GM18519 (cell line): ENCODE results near the gene RHOG.
"Not testable (repeated sequence)": the region's sequence is repeated elsewhere in the genome, so short reads cannot be mapped to it uniquely, and the experiment has no call there.

Experiments used
- ATAC-seq: cut with Tn5 transposase; IDR thresholded peaks from one replicate; pipeline ENCODE4 v1.9.1; 2021; ENCODE audit warnings: mild to moderate bottlenecking, moderate library complexity; ENCODE audit not compliant: unreplicated experiment, low FRiP score

The RHOG gene

DNA sequence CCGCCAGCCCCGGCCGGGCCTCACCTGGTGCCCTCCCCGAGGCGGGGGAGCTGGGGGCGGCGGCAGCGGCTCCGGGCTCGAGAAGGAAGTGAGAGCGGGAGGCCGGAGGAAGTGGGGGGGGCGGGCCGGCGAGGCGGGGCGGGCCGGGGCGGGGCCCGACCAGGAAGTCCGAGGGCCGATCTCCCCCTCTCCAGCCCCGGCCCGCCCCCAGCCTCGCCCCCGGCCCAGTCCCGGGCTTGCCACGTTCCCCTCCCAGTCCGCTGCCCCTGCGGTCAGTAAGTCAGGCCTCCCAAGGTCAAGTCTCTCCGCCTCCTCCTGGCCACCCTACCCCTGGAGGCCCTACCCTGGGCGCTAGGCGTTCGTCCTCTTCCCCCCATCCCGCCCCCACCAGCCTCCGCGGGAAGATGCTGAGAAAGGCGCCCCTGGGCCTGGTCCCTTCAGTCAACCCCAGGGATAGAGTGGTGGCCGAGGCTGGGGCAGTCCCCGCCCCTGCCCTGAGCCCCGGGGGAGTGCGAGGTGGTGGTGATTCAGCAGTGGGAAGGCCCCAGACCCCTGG lies at the start of gene RHOG:
TSS of gene RHOG (minus strand) at position 90 of the 556 bp plus-strand sequence. CDS start 12,821 bp downstream, outside the sequence.
- ATAC-seq = no peak

DNA sequence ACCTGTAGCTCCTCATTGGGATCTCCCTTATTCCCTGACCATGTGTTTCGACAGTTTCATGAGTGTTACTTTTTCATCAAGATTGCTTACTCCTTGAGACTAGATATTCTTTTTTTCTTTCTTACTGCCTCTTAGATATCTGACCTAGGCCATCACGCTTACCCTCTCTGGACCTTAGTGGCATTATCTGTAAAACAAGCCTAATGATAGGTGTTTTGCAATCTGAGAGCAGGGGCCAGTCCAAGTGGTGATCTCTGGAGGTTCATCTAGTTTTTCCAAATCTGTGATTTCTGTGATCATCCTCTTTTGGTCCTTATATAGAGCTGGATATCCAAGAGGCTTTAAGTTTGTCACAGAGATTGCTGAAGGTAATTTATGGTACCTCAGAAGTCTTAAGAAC lies 49.3 kb upstream of the RHOG start:
- no peak for ATAC-seq

DNA sequence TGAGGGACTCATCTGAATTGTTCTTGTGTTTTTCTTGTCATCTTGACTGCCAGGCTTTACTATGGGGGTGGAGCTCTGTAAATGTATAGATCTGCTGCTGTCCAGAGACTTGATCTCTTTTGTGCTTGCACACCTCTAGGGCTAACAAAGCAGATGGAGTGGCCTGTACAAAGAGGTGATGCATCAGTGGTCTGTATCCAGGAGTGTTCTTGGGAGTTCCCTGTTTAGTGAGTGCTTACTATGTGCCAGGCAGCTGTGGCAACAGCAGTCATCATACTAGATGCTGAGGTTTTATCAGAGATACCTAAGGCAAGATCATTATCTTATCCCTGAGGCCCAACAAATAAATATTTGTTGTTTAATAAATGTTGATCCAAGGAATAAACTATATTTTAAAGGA lies 48.1 kb upstream of the RHOG start:
- ATAC-seq = no peak

DNA sequence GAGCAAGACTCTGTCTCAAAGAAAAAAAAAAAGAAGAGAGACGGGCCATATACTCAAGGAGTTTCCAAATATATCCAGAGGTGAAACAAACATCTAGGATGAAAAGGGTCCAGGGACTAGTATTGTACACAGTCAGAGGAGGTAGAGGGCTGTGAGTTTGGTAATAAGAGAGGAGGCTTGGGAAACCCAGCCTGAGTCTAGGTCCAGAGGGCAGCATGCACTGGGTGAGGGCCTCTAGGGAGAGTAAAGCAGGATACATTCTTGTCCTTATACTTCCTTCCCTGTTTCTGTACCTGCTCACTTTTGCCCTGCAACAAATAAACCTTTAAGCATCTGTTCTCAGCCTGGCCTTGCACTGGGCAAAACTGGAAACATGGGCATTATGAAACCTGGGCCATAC lies 46.2 kb upstream of the RHOG start:
- no peak for ATAC-seq

DNA sequence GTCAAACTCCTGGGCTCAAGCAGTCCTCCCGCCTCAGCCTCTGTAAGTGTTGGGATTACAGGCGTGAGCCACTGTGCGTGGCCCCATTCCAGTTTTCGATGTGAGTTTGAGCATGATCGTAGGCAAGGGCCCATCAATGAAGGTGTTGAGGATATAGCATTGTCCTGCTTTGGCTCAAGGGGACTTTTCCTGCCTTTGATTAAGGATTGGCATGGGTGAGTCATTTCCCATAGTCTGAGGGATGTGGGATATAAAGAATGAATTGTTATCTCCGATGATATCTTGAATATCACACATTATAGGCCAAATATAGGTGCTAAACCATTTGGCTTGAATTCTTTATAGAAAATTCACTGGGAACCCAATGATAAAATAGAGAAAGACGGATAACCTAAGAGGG lies 45.1 kb upstream of the RHOG start:
- ATAC-seq = no peak

DNA sequence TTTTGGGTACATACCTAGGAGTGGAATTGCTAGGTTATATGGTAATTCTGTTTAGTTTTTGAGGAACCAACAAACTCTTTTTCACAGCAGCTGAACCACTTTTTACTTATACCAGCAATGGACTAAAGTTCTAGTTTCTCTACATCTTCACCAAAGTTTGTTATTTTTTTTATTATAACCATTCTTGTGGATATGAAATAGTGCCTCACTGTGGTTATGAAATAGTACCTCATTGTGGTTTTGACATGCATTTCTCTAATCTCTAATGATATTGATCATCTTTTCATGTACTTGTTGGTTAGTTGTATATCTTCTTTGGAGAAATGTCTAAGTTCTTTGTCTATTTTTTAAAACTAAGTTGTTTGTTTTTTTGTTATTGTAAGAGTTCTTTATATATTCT lies 41.9 kb upstream of the RHOG start:
- no peak for ATAC-seq

DNA sequence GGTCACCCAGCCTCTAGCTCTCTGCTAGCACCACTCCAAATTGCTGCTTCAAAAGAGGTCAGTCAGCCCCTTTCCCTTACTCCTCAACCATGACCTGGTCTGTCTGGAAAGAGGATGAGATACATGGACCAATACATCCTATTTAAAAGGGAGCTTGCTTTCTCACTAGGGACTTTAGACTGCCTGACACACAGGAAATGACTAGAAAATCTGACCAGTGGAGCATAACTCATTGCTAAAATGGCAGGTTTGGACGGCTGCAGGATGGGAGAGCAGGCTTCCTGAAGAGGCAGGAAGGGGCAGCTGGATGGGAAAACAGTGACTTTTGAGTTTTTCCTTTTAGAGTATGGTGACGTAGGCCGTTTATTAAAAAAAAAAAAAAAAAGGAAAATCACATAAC lies 40.0 kb upstream of the RHOG start:
- no peak for ATAC-seq

DNA sequence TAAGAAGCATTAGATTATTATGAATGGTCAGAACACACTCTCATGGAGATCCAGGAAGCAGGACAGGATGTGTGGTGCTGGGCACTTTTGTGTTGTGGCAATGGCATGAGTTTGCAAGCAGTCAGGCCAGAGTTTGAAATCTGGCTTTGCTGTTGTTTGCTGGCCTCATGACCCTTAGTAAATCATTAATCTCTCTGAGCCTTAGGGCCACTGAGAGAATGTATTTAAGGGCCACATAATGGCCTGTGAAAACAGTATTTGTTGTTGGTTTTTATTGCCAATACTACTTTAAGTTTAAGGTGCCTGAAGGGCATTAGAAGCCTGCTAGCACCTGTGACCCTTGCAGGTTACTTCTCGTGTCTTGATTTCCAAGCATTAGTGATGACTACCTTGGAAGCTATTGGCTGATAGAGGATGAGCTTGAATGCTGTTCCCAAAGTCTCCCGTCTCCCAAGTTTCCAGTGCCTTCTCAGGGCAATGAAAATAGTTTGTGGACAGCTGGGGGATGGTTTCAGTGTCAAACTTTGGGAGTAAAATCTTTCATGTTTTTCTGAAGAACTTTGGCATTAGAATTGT lies 39.3 kb upstream of the RHOG start:
- ATAC-seq = no peak

DNA sequence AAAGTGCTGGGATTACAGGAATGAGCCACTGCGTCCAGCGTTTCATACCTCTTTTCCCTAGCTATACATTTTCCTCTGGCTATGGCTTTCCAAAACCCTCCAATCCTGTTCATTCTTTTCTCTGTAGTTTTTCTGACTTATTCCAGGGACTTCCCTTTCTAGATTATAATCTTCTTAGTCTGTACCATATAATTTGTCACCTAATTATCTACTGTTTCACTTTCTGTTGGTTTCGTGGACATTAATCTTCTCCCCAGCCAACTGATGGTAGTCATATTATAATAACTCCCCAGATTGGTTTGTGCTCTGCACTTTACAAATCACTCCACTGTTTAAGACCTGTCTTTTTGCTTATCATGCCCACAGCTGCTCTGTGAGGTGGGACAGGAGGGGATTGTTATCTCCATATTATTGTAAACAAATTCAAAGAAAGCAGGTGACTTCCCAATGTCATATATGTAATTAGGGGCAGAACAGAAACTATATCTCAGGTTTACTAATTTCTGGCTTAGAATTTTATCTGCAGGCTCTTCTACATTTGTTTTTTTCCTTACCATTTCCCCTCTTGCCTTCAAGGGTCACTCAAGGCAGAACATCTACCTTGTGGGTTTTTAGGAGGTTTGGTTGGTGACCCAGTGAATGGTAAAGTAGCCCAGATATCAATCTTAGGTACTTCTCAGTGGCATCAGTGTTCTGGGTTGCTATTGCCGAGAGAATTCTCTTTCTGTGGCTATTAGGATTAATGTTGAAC lies 38.6 kb upstream of the RHOG start:
- ATAC-seq = peak; percentile 35

DNA sequence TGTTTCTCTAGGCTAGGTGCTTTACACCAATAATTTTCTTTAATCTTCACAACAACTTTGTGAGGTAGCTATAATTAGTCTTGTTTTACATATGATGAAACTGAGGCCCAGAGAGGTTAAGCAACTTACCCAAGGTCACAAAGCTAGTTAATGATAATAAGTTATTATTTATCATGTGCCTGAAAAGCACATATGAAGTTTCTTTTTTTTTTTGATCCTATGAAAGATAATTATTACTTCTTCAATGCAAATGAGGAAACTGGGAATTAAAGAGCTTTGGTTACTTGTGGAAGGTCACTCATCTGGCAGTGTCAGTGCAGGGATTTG lies 37.5 kb upstream of the RHOG start:
- ATAC-seq = no peak

DNA sequence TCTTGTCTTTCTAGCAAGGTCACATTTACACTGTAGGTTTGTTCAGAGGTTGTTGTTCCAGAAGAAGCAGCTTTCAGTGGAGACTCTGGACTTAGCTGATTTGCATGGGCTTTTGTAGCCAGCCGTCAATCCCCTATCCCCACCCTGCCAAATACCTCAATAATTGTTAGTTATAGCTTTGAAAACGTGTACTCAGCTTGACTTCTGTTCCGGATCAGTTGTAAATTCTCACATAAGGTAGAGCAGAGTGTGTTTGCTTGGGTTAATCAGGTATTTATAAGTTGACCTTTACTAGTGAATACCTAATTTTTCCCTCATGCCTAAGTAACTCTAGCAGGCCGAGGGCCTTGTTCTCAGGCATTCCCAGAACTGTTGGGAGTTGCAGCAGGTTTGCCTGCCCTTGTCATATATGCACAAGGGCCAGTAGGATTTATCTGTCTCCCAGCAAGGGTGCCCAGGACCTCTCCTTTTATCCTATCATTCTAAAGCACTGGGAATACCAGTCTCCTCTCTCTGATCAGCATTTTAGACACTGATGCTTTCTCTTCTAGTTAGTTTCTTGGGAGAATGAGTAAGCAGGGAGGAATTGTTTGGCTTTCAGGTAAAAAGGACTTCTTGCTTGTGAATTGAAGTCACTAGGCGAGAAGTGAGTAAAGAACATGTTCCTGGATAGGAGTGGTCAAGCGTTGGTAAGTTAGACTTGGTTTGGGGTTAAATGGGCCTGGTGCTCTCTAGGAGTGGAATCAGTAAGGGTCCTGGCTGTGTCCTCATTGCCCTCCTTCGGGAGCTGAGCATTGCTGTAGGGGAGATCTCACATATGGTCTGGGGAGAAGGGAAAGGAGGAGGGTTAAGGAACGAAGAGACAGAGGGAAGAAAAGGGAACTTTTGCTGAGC lies 36.9 kb upstream of the RHOG start:
- no peak for ATAC-seq

DNA sequence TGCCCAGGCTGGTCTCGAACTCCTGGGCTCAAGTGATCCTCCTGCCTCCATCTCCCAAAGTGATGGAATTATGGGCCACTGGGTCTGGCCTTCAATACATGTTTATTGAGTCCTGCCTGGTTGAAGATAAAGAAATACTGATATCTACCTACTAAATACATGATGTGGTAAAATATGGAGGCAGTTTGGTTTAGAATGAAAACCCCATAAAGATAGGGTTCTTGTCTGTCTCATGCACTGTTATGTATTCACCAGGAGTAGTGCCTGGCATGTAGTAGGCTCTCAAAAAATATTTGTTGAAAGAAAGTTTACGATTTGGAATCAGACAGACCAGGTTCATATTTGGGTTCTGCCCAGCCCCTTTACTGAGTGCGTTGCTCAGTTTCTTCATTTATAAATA lies 35.9 kb upstream of the RHOG start:
- ATAC-seq = no peak

DNA sequence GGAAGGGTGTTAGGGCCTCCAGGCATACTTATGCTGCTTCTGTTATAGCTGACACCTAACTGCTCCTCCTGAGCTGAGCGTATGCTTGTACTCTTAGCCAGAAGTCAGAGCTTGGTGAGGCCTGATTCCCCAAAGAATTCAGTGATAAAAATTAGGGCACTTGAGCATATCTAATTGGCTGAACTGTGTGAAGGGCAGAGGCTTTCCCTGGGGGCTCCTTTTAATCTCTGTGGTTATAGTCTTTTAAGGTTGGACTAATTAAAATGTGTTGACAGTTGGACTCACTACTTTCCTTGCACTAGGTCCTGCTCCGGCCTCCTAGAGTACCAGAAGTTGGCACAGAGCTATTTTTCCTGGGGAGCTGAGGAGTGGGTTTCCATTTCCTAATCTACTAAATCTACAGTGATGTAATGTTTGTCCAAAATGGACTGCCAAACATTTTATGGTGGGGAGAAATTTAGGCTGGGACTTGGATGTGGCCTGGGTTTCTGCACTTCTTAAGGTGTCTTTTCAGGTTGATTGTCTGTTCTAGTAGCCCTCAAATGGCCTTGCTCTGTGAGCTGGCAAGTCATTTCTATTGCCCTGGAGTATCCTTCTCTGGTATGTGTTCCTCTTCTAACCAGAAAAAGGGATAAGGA lies 33.1 kb upstream of the RHOG start:
- no peak for ATAC-seq

DNA sequence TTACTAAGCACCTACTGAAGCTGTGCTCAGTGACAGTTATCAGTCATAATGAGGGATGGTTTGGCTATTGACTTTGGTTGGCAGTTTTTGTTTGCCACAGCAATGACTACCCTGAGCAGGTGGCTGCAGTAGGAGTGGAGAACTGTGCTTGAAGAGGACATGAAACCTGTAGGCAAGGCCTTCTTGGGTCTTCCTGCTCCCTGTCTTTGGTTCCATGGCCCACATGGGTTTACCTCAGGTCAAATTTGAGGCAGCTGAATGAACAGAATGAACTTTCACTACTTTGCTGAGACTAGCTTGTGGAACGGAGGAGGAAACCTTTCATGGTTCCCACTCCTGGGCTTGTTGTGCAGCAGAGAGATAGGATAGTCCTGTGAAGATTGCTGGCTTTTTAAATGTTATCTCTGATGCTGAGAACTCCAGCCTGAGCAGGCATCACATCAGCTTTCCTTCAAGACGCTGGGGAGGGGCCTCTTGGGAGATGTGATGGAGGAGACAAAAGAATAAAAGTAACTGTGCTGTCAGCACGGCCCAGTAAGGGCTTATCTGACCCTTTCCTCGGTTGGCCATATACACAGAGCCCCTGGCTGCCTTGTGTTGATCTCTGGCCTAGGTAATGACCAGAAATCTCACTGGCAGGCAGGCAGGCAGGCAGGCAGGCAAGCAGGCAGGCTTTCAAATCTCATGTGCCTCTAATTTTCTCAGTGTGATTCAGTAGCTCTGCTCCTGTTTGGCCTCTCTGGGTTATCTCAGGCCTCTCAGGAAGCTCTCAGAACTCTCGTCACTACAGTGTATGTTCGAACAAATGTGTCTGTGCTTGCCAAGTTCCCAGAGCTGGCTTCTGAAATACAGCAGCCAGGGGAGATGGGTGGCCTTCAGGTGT lies 26.7 kb upstream of the RHOG start:
- ATAC-seq = peak; percentile 40

DNA sequence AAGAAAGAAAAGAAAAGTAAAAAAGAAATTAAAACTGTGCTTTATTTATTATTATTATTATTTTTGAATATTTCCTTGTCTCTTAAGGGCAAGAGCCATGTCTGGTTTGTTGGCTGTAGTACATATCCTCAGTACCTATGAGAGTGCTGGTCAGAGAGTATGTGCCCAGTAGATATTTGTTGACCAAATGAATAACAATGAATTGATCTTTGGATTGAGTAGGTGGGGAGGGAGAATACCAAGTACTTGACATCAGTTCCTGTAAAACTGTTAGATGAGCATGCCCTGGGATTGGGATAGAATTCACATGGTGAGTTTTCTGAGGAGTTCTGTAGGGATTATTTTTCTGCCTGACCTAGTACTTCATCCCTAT lies 26.1 kb upstream of the RHOG start:
- no peak for ATAC-seq

DNA sequence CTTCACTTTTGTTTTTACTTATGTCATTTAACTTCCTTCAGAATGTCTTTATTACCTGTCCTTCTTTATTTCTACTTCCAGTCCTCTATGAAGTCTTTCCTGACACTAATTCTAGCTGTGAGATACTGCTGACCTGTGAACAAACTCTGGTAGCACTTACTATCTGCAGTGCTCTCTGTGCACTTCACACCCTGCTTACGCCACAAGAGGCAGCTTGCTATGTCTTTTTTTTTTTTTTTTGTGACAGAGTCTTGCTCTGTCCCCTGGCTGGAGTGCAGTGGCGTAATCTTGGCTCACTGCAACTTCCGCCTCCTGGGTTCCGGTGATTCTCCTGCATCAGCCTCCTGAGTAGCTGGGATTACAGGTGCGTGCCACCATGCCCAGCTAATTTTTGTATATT lies 25.4 kb upstream of the RHOG start:
- ATAC-seq = no peak

DNA sequence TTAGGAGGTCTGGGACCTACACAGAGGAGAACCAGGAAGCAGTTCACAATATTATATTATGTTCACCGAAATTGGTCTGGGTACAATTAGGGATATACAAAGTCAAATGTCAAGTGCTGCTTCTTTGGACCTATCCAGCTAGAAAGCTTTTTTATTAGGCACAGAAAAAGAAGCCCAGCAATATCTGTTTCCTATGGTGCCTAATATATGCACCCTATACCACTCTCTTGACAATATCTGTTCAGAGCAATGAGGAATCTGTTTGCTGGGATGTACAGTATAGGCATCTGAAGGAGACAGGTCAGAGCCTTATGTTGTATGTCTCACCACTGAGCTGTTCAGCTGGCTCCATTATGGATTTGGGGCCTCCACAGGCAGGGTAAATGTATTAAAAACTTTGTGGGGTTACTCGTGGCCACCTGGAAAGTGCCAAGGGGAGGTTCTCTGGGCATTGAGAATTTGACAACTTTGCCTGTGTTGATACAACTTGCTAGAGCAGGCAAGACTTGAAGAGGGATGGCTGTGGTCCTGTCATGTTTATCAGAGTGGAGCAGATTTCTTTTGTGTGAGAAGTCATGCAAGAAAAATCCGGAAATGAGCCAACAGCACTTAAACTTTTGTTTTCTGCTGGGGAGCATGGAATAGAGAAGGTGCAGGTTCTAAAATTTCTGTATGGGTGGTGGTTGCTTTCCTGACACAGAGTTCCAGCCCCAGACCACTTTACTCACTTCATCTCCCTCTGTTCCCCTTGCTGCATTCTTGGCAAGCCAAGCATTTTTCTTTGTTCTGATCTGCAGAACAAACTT lies 24.8 kb upstream of the RHOG start:
- ATAC-seq = no peak

DNA sequence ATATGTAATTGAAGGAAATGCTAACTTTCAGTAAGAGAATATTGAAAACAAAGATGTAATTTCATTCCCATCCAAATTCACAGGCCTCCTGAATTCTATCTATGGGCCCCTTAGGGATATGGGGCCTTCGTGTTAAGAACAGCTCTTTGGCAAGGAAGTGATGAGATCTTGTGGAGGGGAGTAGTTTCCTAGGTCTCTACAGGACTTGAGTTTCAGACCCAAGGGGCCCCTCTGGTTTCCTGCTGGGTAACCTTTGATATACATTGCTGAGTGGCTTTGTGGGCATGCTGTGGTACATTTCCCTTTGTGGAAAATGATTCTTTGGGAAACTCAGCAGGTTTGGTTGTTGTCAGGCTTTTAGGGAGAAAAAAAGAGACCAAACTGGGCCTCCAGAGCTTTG lies 20.9 kb upstream of the RHOG start:
- ATAC-seq = no peak

DNA sequence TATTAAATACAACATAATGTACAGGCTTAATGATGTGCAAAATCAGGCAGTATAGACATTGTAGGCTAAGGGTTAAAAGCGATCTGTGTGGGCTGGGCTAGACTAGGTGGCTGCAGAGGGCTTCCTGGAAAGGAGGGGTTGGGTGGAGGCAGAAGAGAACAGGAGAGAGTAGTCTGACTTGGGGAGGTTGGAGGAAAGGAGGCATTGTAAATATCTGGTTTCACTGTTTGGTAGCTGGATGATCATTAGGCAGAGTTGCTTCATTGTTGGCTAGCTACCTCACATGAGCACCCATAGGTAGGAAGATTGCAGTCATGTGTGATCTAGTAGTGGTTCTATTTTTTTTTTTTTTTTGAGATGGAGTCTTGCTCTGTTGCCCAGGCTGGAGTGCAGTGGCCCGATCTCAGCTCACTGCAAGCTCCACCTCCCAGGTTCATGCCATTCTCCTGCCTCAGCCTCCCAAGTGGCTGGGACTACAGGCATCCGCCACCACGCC lies 20.2 kb upstream of the RHOG start:
- ATAC-seq = not testable (repeated sequence)
